ENCODE measurements around the gene GABRB2. TPM values are rescaled to one million over a fixed set of nuclear protein-coding genes. Genes with fewer than 3 reads are reported as not detected.

GABRB2 gene
- total RNA-seq, 1 donor from 2014 or later: not detected

- Histone ChIP-seq H3K4me3 (ENCODE audit: low read depth, low read length) (no peak overlapping the region), H3K36me3 (ENCODE audit: control insufficient read depth, insufficient read depth, low read length) (no peaks in the 10 kb centered on the region), H3K27me3 (ENCODE audit: control insufficient read depth, insufficient read depth, low read length) (no peaks in the 10 kb centered on the region)
- no peak for DNase-seq (ENCODE audit: low read depth)
- no peak for TF ChIP-seq CTCF (IDR thresholded peaks at IDR 0.05; ENCODE audit: insufficient read depth, low read length, severe bottlenecking)
- FAIRE-seq: no peak
Observed at GRCh38 chr5:161340012-161340411, 206.5 kb downstream of the GABRB2 start.

GRCh38 chr5:161333194-161333880 is 213.2 kb downstream of the GABRB2 start:
- TF ChIP-seq CTCF (IDR thresholded peaks at IDR 0.05; ENCODE audit: insufficient read depth, low read length, severe bottlenecking): no peak
- Histone ChIP-seq H3K36me3 (ENCODE audit: control insufficient read depth, insufficient read depth, low read length) (no peaks in the 10 kb centered on the region), H3K4me3 (ENCODE audit: low read depth, low read length) (no peak overlapping the region), H3K27me3 (ENCODE audit: control insufficient read depth, insufficient read depth, low read length) (no peaks in the 10 kb centered on the region)
- DNase-seq (ENCODE audit: low read depth): no peak
- no peak for FAIRE-seq

GRCh38 chr5:161332343-161332742 is 214.2 kb downstream of the GABRB2 start:
- no peaks in the 10 kb centered on the region for H3K27me3 ChIP-seq (ENCODE audit: control insufficient read depth, insufficient read depth, low read length)
- no peak for TF ChIP-seq CTCF (IDR thresholded peaks at IDR 0.05; ENCODE audit: insufficient read depth, low read length, severe bottlenecking)
- H3K4me3 ChIP-seq (ENCODE audit: low read depth, low read length): no peak overlapping the region
- DNase-seq (ENCODE audit: low read depth): no peak
- FAIRE-seq: no peak
- no peaks in the 10 kb centered on the region for H3K36me3 ChIP-seq (ENCODE audit: control insufficient read depth, insufficient read depth, low read length)

GRCh38 chr5:161314033-161314432 is 232.5 kb downstream of the GABRB2 start:
- Histone ChIP-seq H3K27me3 (ENCODE audit: control insufficient read depth, insufficient read depth, low read length) (no peaks in the 10 kb centered on the region), H3K4me3 (ENCODE audit: low read depth, low read length) (no peak overlapping the region), H3K36me3 (ENCODE audit: control insufficient read depth, insufficient read depth, low read length) (no peaks in the 10 kb centered on the region)
- FAIRE-seq: no peak
- DNase-seq (ENCODE audit: low read depth): no peak
- no peak for TF ChIP-seq CTCF (IDR thresholded peaks at IDR 0.05; ENCODE audit: insufficient read depth, low read length, severe bottlenecking)

GRCh38 chr5:161312882-161313281 is 233.6 kb downstream of the GABRB2 start:
- FAIRE-seq: no peak

More at GRCh38 chr5:161312882-161313281, 233.6 kb downstream of the GABRB2 start:
- Histone ChIP-seq H3K4me3 (ENCODE audit: low read depth, low read length) (no peak overlapping the region), H3K36me3 (ENCODE audit: control insufficient read depth, insufficient read depth, low read length) (no peaks in the 10 kb centered on the region), H3K27me3 (ENCODE audit: control insufficient read depth, insufficient read depth, low read length) (no peaks in the 10 kb centered on the region)
- DNase-seq (ENCODE audit: low read depth): no peak
- TF ChIP-seq CTCF (IDR thresholded peaks at IDR 0.05; ENCODE audit: insufficient read depth, low read length, severe bottlenecking): no peak

Data from bronchial epithelial cell (primary cell).